Thyroid gland (tissue), 4 donors: Measurements from ENCODE around the gene PSD4. TPM values are rescaled to one million over a fixed set of nuclear protein-coding genes. Genes with fewer than 3 reads are reported as not detected.

ENCODE experiments used
- DNase-seq, 2 donors: peaks; one replicate each; pipeline ENCODE4 v3.0.0-alpha.2; 2019
- H3K27ac ChIP-seq, 3 donors: fragments of 200-600 bp; sonication (generic); 1 replicate in 2 of 3; 2 replicates in 1 of 3; pipeline ENCODE4 v1.5.1; 2016 to 2019; ENCODE audit warnings: mild to moderate bottlenecking in 1 of 3, moderate library complexity in 1 of 3
- H3K27me3 ChIP-seq: fragments of 200-600 bp; sonication (generic); one replicate; pipeline ENCODE4 v1.5.1; 2019
- H3K36me3 ChIP-seq, 2 donors: fragments of 200-600 bp; sonication (generic); one replicate each; pipeline ENCODE4 v1.5.1; 2016 to 2019
- H3K4me1 ChIP-seq, 2 donors: fragments of 200-600 bp; sonication (generic); one replicate each; pipeline ENCODE4 v1.5.1; 2017 to 2019
- H3K4me3 ChIP-seq, 3 donors: fragments of 200-600 bp; sonication (generic); replicated peaks in 1 of 3; 1 replicate in 2 of 3; 2 replicates in 1 of 3; pipeline ENCODE4 v1.5.1; 2016; ENCODE audit warnings: mild to moderate bottlenecking in 1 of 3
- H3K9me3 ChIP-seq: fragments of 200-600 bp; sonication (generic); one replicate; pipeline ENCODE4 v1.5.1; 2017
- POLR2A ChIP-seq, 2 donors: fragments of 450-650 bp; IDR thresholded peaks; one replicate each; pipeline ENCODE4 v1.6.1; 2017; ENCODE audit warnings: antibody characterized with exemption in 2 of 2, mild to moderate bottlenecking in 2 of 2, moderate library complexity in 1 of 2
- WGBS, 2 donors: methylation state at CpG; one replicate each; pipeline ENCODE4 v1.1.5; 2017; 5-methylcytosine and 5-hydroxymethylcytosine counted together
- intact Hi-C: fragments of 100-400 bp; cut with DNase I; formaldehyde crosslinking; loops from one replicate; pipeline ENCODE4 v1.15.1; 2023
- total RNA-seq, 4 donors: library from RNA; depleted of rRNA; stranded (reverse); fragments of >200 nt; gene quantifications; one replicate each; pipeline ENCODE4 v1.2.3, GENCODE V29; 2016
- TF ChIP-seq, protein P1 (sequence below), 6 experiments: fragments of 200-600 bp in 3 of 6; fragments of 450-650 bp in 3 of 6; sonication (generic) in 3 of 6; IDR thresholded peaks; one replicate each; pipeline ENCODE4 v1.5.1; 2016 to 2019; ENCODE audit warnings: antibody characterized with exemption in 6 of 6, mild to moderate bottlenecking in 2 of 6, inconsistent platforms in 1 of 6, moderate library complexity in 1 of 6

The PSD4 gene
- total RNA-seq, 4 donors from 2014 or later, result 63.7 to 136 (median 111) TPM

DNA sequence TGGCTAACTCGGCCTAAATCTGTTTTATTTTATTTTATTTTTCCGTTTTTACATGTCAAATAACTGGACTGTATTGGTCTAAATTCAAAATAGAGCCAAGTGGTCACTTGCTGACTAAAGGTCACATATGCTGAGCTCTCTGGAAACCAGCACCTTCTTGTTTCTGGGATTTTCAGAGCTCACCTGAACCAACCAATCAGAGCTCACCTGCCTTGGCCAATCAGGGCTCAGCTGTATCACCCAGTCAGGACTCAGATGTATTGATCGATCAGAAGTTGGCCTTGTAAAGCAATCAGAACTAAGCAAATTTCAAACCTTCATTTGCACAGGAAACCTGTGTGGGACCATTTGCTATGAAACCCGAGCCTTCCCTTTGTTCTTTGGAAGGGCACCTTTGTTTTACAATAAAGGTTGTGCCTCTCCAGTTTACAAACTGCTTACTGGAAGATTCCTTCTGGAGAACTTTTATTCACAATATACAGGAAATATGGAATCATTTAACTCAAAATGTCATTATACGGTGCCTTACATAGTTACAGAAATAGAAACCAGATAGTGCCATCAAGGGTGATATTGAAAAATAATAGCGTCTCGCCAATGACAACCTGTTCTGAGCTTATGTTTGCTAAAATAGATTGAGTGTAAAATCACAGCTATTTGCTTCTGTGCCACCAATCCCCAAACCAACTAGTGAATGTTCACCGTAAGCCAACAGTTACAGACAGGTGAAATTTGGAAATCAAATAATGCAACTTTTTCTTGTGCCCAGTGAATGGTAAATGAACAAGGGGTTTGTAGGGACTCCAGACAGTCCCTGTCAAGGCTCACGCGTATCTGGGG, 17.3 kb upstream of the PSD4 start:
- Histone ChIP-seq H3K4me3 (peak overlapping the region in 1 of 3 donors; percentile 52), H3K27ac (peak overlapping the region; percentile 72 to 85 (median 81)), H3K36me3 (no peaks in the 10 kb centered on the region), H3K9me3 (no peaks in the 10 kb centered on the region), H3K27me3 (no peaks in the 10 kb centered on the region), H3K4me1 (peaks cover 9 to 22% of the 10 kb centered on the region in 2 donors)
- no peak for DNase-seq
- WGBS, 2 donors, result 53 to 59% methylated on average over 10 of the region's 10 CpGs
- intact Hi-C loops, result no loop called here
- TF ChIP-seq, protein P1, sequence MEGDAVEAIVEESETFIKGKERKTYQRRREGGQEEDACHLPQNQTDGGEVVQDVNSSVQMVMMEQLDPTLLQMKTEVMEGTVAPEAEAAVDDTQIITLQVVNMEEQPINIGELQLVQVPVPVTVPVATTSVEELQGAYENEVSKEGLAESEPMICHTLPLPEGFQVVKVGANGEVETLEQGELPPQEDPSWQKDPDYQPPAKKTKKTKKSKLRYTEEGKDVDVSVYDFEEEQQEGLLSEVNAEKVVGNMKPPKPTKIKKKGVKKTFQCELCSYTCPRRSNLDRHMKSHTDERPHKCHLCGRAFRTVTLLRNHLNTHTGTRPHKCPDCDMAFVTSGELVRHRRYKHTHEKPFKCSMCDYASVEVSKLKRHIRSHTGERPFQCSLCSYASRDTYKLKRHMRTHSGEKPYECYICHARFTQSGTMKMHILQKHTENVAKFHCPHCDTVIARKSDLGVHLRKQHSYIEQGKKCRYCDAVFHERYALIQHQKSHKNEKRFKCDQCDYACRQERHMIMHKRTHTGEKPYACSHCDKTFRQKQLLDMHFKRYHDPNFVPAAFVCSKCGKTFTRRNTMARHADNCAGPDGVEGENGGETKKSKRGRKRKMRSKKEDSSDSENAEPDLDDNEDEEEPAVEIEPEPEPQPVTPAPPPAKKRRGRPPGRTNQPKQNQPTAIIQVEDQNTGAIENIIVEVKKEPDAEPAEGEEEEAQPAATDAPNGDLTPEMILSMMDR (IDR thresholded peaks at IDR 0.05), result no peak
- no peak for TF ChIP-seq POLR2A (IDR thresholded peaks at IDR 0.05)

GRCh38 chr2:113157118-113157896, 16.5 kb upstream of the PSD4 start:
- TF ChIP-seq, protein P1 (IDR thresholded peaks at IDR 0.05), result no peak
- TF ChIP-seq POLR2A (IDR thresholded peaks at IDR 0.05), result peak in 1 of 2 donors; percentile 71
- Histone ChIP-seq H3K4me3 (peak overlapping the region; percentile 43 to 75 (median 52)), H3K9me3 (no peaks in the 10 kb centered on the region), H3K27ac (peak overlapping the region; percentile 74 to 87 (median 85)), H3K4me1 (peaks cover 9 to 22% of the 10 kb centered on the region in 2 donors), H3K36me3 (no peaks in the 10 kb centered on the region), H3K27me3 (no peaks in the 10 kb centered on the region)
- 0% methylated on average over 4 to 19 of the region's 92 CpGs for WGBS, 2 donors
- intact Hi-C loops, result no loop called here
- peak; percentile 85 to 87 for DNase-seq

- Histone ChIP-seq H3K27ac (peak overlapping the region; percentile 74 to 87 (median 78)), H3K27me3 (no peaks in the 10 kb centered on the region), H3K4me1 (peaks cover 9 to 22% of the 10 kb centered on the region in 2 donors), H3K36me3 (no peaks in the 10 kb centered on the region), H3K4me3 (peak overlapping the region; percentile 43 to 75 (median 52)), H3K9me3 (no peaks in the 10 kb centered on the region)
- 69 to 76% methylated on average over 7 of the region's 10 CpGs for WGBS, 2 donors
- peak in 1 of 2 donors; percentile 47 for DNase-seq
- TF ChIP-seq, protein P1 (IDR thresholded peaks at IDR 0.05), result no peak
- TF ChIP-seq POLR2A (IDR thresholded peaks at IDR 0.05), result no peak
- intact Hi-C loops, result no loop called here
Measured at GRCh38 chr2:113157897-113158753, 15.6 kb upstream of the PSD4 start.

DNA sequence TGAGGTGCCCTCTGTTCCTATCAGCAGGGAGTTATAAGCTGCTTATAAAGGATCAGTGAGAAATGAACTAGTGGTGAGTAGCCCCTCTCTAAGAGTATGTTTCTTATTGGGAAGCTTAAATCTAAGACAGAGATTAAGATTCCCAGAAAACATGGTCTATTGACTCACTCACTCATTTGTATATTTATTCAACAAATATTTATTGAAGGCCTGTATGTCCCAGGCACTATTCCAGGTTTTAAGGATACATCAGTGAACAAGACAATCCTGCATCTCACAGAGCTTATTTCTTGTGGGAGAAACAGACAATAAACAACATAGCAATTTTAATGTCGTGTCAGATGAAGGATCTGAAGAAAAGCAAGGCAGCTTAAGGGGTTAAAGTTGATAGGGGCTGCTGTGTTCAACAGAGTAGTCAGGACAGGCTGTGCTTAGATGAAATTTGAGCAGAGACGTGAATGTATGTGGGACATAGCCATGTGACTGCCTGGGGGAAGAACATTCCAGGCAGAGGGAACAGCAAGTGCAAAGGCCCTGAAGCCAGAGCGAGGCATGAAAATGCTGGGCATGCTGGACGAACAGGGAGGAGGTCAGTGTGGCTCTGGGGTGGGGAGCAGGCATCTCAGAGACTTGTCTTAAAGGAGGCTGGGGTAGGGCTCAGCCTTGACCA, 14.8 kb upstream of the PSD4 start:
- Histone ChIP-seq H3K4me1 (peaks cover 12 to 24% of the 10 kb centered on the region in 2 donors), H3K9me3 (no peaks in the 10 kb centered on the region), H3K27me3 (no peaks in the 10 kb centered on the region), H3K27ac (no peak overlapping the region), H3K36me3 (no peaks in the 10 kb centered on the region), H3K4me3 (no peak overlapping the region)
- 80 to 85% methylated on average over 4 of the region's 4 CpGs for WGBS, 2 donors
- no peak for DNase-seq
- TF ChIP-seq POLR2A (IDR thresholded peaks at IDR 0.05), result no peak
- intact Hi-C loops, result no loop called here
